ENCODE results near the gene PAGE3. TPM values are rescaled to one million over a fixed set of nuclear protein-coding genes. Genes with fewer than 3 reads are reported as not detected.

PAGE3 gene, protein sequence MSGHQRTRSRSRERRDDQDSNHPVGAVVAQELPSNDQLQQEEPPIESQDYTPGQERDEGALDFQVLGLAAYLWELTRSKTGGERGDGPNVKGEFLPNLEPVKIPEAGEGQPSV
- total RNA-seq: not detected in 2 replicates

GRCh38 chrX:55264816-55265215, at the start of gene PAGE3:
PAGE3 (minus strand) TSS chrX:55264916; CDS start chrX:55263903, 1,013 bp downstream.

DNA sequence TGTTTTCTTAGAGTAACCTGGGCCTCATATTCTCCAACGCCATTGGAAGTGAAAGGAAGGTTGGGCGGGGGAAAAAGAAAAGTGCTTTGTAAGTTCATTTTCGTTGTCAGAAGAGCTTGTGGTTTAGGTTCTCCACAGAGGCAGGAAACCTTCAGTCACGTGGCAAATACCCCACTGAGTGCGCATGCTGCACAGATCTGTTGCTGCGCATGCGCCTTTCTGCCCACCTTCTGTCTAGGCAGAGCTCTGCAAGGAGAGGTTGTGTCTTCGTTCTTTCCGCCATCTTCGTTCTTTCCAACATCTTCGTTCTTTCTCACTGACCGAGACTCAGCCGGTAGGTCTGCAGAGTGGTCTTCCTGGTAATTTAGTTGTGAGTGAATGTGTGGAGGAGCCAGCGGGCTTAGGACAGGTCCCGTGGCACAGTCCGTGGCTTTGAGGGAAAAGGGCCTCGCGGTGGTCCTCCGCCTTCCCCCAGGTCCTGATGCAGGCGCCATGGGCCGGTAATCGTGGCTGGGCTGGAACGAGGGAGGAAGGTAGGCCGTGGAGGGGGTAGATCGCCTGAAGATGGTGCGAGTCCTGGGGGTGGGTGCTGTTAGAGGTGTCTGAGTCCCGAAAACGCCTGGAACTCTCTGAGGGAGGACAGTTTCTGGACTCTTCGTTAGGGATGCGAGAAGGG, 44.5 kb downstream of the PAGE3 start, which contains the start of gene PAGE5:
Gene PAGE5, plus strand, starts transcription at position 228 of the 676 bp plus-strand sequence. CDS start 1,037 bp downstream, outside the sequence.

Other genes with a start within 250 kb of the PAGE3 start
- gene ALAS2, start 233.9 kb downstream of the PAGE3 start, total RNA-seq: not detected in 2 replicates
- gene PAGE2B, start 189.9 kb downstream of the PAGE3 start, total RNA-seq: not detected in 2 replicates
- not detected in 2 replicates for gene PAGE2, start 175.9 kb downstream of the PAGE3 start, total RNA-seq
- gene PAGE5, start 44.6 kb downstream of the PAGE3 start, total RNA-seq: not detected in 2 replicates
- gene MAGEH1, start 187.2 kb upstream of the PAGE3 start, total RNA-seq: 13.3 and 15.2 TPM in 2 replicates
- gene USP51, start 224.9 kb upstream of the PAGE3 start, total RNA-seq: 1.5 and 1.6 TPM in 2 replicates